ENCODE data around the gene SCYGR8. TPM values are rescaled to one million over a fixed set of nuclear protein-coding genes. Genes with fewer than 3 reads are reported as not detected.
A peak's percentile ranks its signal among the peaks of the same experiment; 100 is the strongest.

Gene SCYGR8
- total RNA-seq, 1 donor from 2014 or later: not detected

DNA sequence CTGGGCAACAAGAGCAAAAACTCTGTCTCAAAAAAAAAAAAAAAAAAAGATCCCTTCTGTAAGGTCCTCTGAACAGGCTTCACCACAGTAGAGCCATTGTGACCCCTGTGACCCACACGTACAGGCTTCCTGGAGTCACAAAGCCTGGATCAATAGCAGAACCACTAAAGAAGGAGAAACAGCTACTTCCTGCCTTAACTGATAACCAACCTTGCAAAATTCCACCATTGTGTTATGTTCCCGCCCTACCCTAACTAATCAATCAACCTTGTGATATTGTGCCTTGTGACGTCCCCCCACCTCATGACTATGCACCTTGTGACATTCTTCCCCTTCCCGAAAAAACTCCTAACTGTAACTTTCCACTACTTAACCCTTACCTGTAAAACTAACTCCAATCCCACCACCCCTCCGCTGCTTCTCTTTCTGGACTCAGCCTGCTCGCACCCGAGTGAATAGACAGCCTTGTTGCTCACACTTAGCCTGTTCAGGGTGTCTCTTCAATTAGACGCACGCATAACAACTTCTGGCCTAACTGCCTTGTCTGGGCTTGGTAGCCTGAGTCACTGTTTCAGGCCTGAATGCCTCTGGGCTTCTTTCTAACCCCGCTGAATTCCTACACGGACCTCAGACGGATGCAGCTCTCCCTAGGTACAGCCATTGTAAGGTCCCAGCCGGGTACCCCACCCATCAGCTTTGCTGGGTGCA is 13.9 kb downstream of the SCYGR8 start:
- Mint-ChIP-seq H3K27ac (ENCODE audit: unreplicated experiment) (no peak overlapping the region), H3K36me3 (ENCODE audit: unreplicated experiment) (no peaks in the 10 kb centered on the region), H3K4me3 (ENCODE audit: unreplicated experiment) (no peak overlapping the region), H3K4me1 (ENCODE audit: unreplicated experiment) (peaks cover 4% of the 10 kb centered on the region), H3K9me3 (ENCODE audit: unreplicated experiment) (no peaks in the 10 kb centered on the region), H3K27me3 (ENCODE audit: unreplicated experiment) (no peaks in the 10 kb centered on the region)
- TF ChIP-seq, protein P1, sequence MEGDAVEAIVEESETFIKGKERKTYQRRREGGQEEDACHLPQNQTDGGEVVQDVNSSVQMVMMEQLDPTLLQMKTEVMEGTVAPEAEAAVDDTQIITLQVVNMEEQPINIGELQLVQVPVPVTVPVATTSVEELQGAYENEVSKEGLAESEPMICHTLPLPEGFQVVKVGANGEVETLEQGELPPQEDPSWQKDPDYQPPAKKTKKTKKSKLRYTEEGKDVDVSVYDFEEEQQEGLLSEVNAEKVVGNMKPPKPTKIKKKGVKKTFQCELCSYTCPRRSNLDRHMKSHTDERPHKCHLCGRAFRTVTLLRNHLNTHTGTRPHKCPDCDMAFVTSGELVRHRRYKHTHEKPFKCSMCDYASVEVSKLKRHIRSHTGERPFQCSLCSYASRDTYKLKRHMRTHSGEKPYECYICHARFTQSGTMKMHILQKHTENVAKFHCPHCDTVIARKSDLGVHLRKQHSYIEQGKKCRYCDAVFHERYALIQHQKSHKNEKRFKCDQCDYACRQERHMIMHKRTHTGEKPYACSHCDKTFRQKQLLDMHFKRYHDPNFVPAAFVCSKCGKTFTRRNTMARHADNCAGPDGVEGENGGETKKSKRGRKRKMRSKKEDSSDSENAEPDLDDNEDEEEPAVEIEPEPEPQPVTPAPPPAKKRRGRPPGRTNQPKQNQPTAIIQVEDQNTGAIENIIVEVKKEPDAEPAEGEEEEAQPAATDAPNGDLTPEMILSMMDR (IDR thresholded peaks at IDR 0.05): no peak
- DNase-seq (ENCODE audit: extremely low spot score, unreplicated experiment): no peak

DNA sequence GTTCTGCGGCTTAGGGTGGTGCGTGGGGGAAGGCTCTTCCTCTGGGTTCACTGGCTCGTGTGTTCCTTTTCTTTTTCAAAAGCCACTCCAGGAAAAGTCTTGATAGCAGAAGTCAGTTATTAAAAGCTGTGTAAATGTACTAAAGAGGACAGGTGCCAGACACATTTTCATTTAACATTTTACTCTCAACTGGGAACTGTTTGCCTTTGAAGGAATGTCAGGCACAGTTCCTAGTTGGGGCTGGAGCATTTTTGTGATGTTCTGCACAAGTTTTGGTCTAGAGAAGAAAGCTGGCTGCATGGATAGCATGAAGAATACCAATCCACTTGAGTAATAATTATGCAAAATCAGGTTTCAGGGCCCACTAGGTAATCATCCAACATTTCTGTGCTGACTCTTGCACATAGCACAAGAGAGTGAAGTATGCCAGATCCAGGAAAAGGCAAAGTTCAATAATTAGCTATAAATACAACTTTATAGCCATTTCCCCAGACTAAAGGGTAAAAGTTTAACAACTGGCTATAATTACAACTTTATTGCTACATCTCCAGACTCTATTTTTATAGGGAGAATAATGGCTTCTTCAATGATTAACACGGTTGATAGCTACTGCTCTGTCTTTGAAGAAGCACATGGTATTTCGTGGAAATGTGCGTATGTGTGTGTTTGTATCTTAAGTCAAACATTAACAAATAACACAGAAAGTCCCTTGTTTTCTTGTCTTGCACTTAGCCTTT is 16.2 kb downstream of the SCYGR8 start:
- Mint-ChIP-seq H3K4me1 (ENCODE audit: unreplicated experiment) (peaks cover 16% of the 10 kb centered on the region), H3K9me3 (ENCODE audit: unreplicated experiment) (no peaks in the 10 kb centered on the region), H3K36me3 (ENCODE audit: unreplicated experiment) (no peaks in the 10 kb centered on the region), H3K27me3 (ENCODE audit: unreplicated experiment) (no peaks in the 10 kb centered on the region), H3K27ac (ENCODE audit: unreplicated experiment) (no peak overlapping the region), H3K4me3 (ENCODE audit: unreplicated experiment) (no peak overlapping the region)
- TF ChIP-seq, protein P1 (IDR thresholded peaks at IDR 0.05): no peak
- DNase-seq (ENCODE audit: extremely low spot score, unreplicated experiment): no peak

DNA sequence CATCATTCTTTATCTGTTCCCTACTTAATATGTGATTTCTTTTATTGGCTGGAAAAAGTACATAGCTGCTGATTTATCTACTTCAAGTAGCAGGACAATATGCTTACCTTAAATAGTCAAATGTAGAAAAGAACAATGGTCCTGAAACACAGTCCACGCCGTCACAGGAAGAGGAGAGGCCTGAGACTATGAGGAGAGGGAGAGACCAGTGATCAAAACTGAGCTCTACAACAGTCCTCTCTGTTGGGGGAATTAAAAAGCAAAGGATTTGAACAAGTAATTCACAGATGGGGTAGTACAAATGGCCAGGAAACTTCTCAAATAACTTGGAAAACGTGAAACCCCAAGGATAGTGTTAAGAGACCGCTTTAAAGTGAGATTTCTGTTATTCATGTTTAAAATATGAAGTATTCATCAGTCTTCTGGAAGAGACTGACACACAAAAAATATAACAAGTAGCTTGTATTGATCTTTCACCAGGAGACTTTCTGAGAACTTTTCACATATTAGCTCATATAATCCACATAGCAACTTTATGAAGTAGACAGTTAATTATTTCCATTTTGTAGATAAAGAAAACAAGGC is 20.2 kb downstream of the SCYGR8 start:
- Mint-ChIP-seq H3K4me3 (ENCODE audit: unreplicated experiment) (no peak overlapping the region), H3K36me3 (ENCODE audit: unreplicated experiment) (no peaks in the 10 kb centered on the region), H3K9me3 (ENCODE audit: unreplicated experiment) (no peaks in the 10 kb centered on the region), H3K27me3 (ENCODE audit: unreplicated experiment) (no peaks in the 10 kb centered on the region), H3K4me1 (ENCODE audit: unreplicated experiment) (peaks cover 12% of the 10 kb centered on the region), H3K27ac (ENCODE audit: unreplicated experiment) (peak overlapping the region; percentile 60)
- TF ChIP-seq, protein P1 (IDR thresholded peaks at IDR 0.05): no peak
- DNase-seq (ENCODE audit: extremely low spot score, unreplicated experiment): no peak

DNA sequence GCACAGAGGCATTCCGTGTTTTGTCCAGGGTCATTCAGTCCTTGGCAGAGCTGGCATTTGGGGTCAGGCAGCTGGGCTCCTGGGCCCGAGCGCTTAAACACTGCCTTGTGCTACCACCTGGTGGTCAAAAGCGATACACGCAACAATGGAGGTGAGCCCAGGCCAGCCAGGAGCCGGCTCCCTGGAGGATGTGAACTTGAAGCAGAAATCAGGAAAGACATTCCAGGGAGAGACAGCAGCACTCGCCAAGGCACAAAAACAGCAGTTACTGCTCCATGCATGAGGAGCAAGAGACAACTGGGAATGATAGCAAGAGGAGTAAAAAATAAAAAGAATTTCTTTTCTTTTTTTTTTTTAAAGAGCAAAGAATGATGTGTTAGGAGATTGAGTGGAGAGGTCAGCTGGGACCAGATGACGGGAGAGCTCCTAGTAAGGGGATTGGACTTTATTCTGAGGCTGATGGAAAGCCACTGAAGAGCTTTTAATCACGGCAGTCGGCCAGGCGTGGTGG is 20.7 kb downstream of the SCYGR8 start:
- Mint-ChIP-seq H3K4me1 (ENCODE audit: unreplicated experiment) (peaks cover 12% of the 10 kb centered on the region), H3K9me3 (ENCODE audit: unreplicated experiment) (no peaks in the 10 kb centered on the region), H3K27ac (ENCODE audit: unreplicated experiment) (peak overlapping the region; percentile 60), H3K27me3 (ENCODE audit: unreplicated experiment) (no peaks in the 10 kb centered on the region), H3K4me3 (ENCODE audit: unreplicated experiment) (no peak overlapping the region), H3K36me3 (ENCODE audit: unreplicated experiment) (no peaks in the 10 kb centered on the region)
- TF ChIP-seq, protein P1 (IDR thresholded peaks at IDR 0.05): peak; percentile 95
- DNase-seq (ENCODE audit: extremely low spot score, unreplicated experiment): peak; percentile 90

DNA sequence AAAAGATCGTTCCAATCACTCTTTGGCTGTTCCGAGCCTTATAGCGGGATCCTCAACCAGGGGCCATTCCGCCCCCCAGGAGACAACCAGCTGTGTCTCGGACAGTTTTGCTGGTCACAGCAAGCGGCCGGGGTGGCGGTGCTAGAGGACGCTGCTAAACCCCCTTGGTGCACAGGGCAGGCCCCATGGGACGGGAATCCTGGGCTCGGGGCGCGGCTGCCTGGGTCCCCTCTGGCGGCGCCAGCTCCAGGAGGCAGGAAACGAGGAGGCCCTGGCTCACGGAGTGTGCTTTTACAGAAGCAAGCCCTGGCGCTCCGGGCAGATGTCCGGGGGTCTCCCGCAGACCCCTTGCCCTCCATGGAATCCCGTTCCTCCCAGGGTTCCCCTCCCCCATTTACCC is 22.1 kb downstream of the SCYGR8 start:
- peaks cover 12% of the 10 kb centered on the region for H3K4me1 Mint-ChIP-seq (ENCODE audit: unreplicated experiment)
- DNase-seq (ENCODE audit: extremely low spot score, unreplicated experiment): no peak
- H3K4me3 Mint-ChIP-seq (ENCODE audit: unreplicated experiment): no peak overlapping the region
- no peaks in the 10 kb centered on the region for H3K9me3 Mint-ChIP-seq (ENCODE audit: unreplicated experiment)
- H3K27me3 Mint-ChIP-seq (ENCODE audit: unreplicated experiment): no peaks in the 10 kb centered on the region
- TF ChIP-seq, protein P1 (IDR thresholded peaks at IDR 0.05): no peak
- H3K36me3 Mint-ChIP-seq (ENCODE audit: unreplicated experiment): no peaks in the 10 kb centered on the region
- no peak overlapping the region for H3K27ac Mint-ChIP-seq (ENCODE audit: unreplicated experiment)
